K562 (cell line): ENCODE measurements around the gene GRIK1. TPM values are rescaled to one million over a fixed set of nuclear protein-coding genes. Genes with fewer than 3 reads are reported as not detected.

Source experiments
- ATAC-seq: fragments of 200-7000 bp; cut with Tn5 transposase; 3 replicates; pipeline ENCODE4 v1.9.1; 2020; ENCODE audit warnings: moderate library complexity
- BruUV-seq: library from RNA; stranded (reverse); fragments of 400-500 nt; replicated peaks from 2 replicates; lab custom pipeline; 2021; lab: Mats Ljungman, UMichigan
- CTCF ChIA-PET: fragments of 300-600 bp; formaldehyde crosslinking; extraction: SDS; loops from one replicate; lab custom pipeline; 2021; ENCODE audit warnings: low intra/inter-chr PET ratio; lab: Yijun Ruan, JAX
- POLR2A ChIA-PET: fragments of 300-600, 350-650 bp; sonication (Branson Sonifier 250); formaldehyde crosslinking; extraction: SDS; loops from one replicate; lab custom pipeline; 2021; ENCODE audit warnings: antibody characterized with exemption, inconsistent platforms; lab: Yijun Ruan, JAX
- DNase-seq, 4 experiments: peaks; one replicate each; pipeline versions ENCODE4 v3.0.0 to v3.0.0-alpha.2; 2011 to 2018; ENCODE audit warnings: low spot score in 3 of 4, mixed read lengths in 3 of 4; ENCODE audit errors: extremely low read depth in 1 of 4
- FAIRE-seq: peaks from 2 replicates; lab custom pipeline; 2011; peaks lifted over from hg19 to GRCh38; lab: Jason Lieb, UNC
- H2AFZ ChIP-seq: 2 replicates; pipeline ENCODE4 v1.6.0; 2011; ENCODE audit warnings: low read depth, low read length, control low read depth, inconsistent platforms
- H3K27ac ChIP-seq: fragments of 200-600 bp; 3 replicates; pipeline ENCODE4 v1.8.0; 2011; ENCODE audit warnings: low read depth, mild to moderate bottlenecking, control low read depth, inconsistent platforms, low read length, moderate library complexity, mixed read lengths; ENCODE audit errors: extremely low read depth
- H3K27me3 ChIP-seq, 2 experiments: fragments of 300-600 bp in 1 of 2; 2 replicates in 1 of 2; 3 replicates in 1 of 2; pipeline versions ENCODE4 v1.6.0 to v1.8.0; 2011; ENCODE audit warnings: inconsistent platforms in 2 of 2, low read length in 2 of 2, mild to moderate bottlenecking in 1 of 2, mixed read lengths in 1 of 2, moderate library complexity in 1 of 2; ENCODE audit not compliant: control insufficient read depth in 2 of 2, insufficient read depth in 2 of 2
- H3K36me3 ChIP-seq: fragments of 300-600 bp; 3 replicates; pipeline ENCODE4 v1.8.0; 2011; ENCODE audit warnings: mild to moderate bottlenecking, low read length, inconsistent platforms; ENCODE audit not compliant: control insufficient read depth, insufficient read depth
- H3K4me1 ChIP-seq, 2 experiments: fragments of 200-600 bp in 1 of 2; replicated peaks in 1 of 2; 2 replicates in 1 of 2; 3 replicates in 1 of 2; pipeline versions ENCODE4 v1.5.1 to v1.8.0; 2011; ENCODE audit warnings: inconsistent platforms in 2 of 2, low read length in 2 of 2, mild to moderate bottlenecking in 1 of 2, mixed read lengths in 1 of 2, moderate library complexity in 1 of 2; ENCODE audit not compliant: control insufficient read depth in 2 of 2, insufficient read depth in 2 of 2
- H3K4me2 ChIP-seq: 2 replicates; pipeline ENCODE4 v1.6.1; 2011; ENCODE audit warnings: low read length, control low read depth, inconsistent platforms, mixed read lengths; ENCODE audit not compliant: insufficient read depth
- H3K4me3 ChIP-seq: fragments of 200-600 bp; sonication (generic), shearing (Covaris generic); 2 replicates; pipeline ENCODE4 v1.5.1; 2016; ENCODE audit warnings: control low read depth, inconsistent platforms
- H3K79me2 ChIP-seq: fragments of 200-600 bp; 3 replicates; pipeline ENCODE4 v1.8.0; 2011; ENCODE audit warnings: low read length, inconsistent platforms; ENCODE audit not compliant: control insufficient read depth, insufficient read depth
- H3K9ac ChIP-seq, 2 experiments: 2 replicates each; pipeline versions ENCODE4 v1.6.0 to v1.6.1; 2011; ENCODE audit warnings: low read depth in 2 of 2, low read length in 2 of 2, control low read depth in 1 of 2, inconsistent platforms in 1 of 2, mild to moderate bottlenecking in 1 of 2, mixed read lengths in 1 of 2; ENCODE audit not compliant: insufficient read depth in 1 of 2
- H3K9me1 ChIP-seq: one replicate; pipeline ENCODE4 v1.6.0; 2011; ENCODE audit warnings: inconsistent platforms, mild to moderate bottlenecking, low read length, moderate library complexity; ENCODE audit not compliant: control insufficient read depth, insufficient read depth
- H3K9me3 ChIP-seq: replicated peaks from 2 replicates; pipeline ENCODE4 v1.5.1; 2011; ENCODE audit warnings: low read depth, low read length, inconsistent platforms; ENCODE audit not compliant: control insufficient read depth, insufficient read depth
- H4K20me1 ChIP-seq: replicated peaks from 2 replicates; pipeline ENCODE4 v1.6.1; 2011; ENCODE audit warnings: low read length, inconsistent platforms, mixed read lengths; ENCODE audit not compliant: control insufficient read depth, insufficient read depth
- BDP1 ChIP-seq: IDR thresholded peaks from 3 replicates; pipeline ENCODE4 v1.6.1; 2011; ENCODE audit not compliant: insufficient read length, insufficient read depth
- BHLHE40 ChIP-seq: IDR thresholded peaks from 2 replicates; pipeline ENCODE4 v1.6.1; 2011; ENCODE audit warnings: low read length, improper control_type of control experiment
- EWSR1 ChIP-seq: fragments of 450-650 bp; IDR thresholded peaks from 2 replicates; pipeline ENCODE4 v1.6.1; 2018; ENCODE audit warnings: borderline replicate concordance, mild to moderate bottlenecking, low read depth, moderate library complexity; ENCODE audit not compliant: partially characterized antibody
- HDAC6 ChIP-seq: IDR thresholded peaks from 2 replicates; pipeline ENCODE4 v1.6.1; 2012; ENCODE audit warnings: low read depth, mild to moderate bottlenecking, control low read depth, inconsistent platforms, low read length, moderate library complexity
- NFYB ChIP-seq: IDR thresholded peaks from 2 replicates; pipeline ENCODE4 v1.6.1; 2011; ENCODE audit warnings: mild to moderate bottlenecking, moderate library complexity; ENCODE audit not compliant: insufficient read length; ENCODE audit errors: extremely low read depth
- RFX5 ChIP-seq: IDR thresholded peaks from 2 replicates; pipeline ENCODE4 v1.6.1; 2011; ENCODE audit warnings: low read depth, mild to moderate bottlenecking, improper control_type of control experiment, low read length
- TCF7L2 ChIP-seq: fragments of 150-350 bp; IDR thresholded peaks from 2 replicates; pipeline ENCODE4 v1.6.1; 2016; ENCODE audit warnings: low read depth, mild to moderate bottlenecking, low read length, moderate library complexity
- YBX1 ChIP-seq: fragments of 450-650 bp; IDR thresholded peaks from 2 replicates; pipeline ENCODE4 v1.7.1; 2016; ENCODE audit warnings: mild to moderate bottlenecking
- WGBS: fragments of 100-300 bp; shearing (Covaris generic); methylation state at CpG from one replicate; pipeline ENCODE4 v1.1.6; 2016; ENCODE audit warnings: low coverage, mixed read lengths; ENCODE audit not compliant: insufficient coverage; ENCODE audit errors: missing lambda C conversion rate; 5-methylcytosine and 5-hydroxymethylcytosine counted together
- in situ Hi-C: fragments of 300-500 bp; cut with MboI; formaldehyde crosslinking; loops from 4 replicates; pipeline ENCODE4 v1.15.0; 2018; ENCODE audit warnings: inconsistent platforms, mixed read lengths
- intact Hi-C: fragments of 100-400 bp; cut with micrococcal nuclease; formaldehyde crosslinking; loops from 2 replicates; pipeline ENCODE4 v1.14.2; 2022
- polyA plus RNA-seq, 8 experiments: library from polyadenylated mRNA; depleted of rRNA in 4 of 8; stranded (reverse) in 5 of 8; unstranded in 3 of 8; fragments of >200 nt; fragmentation: Nextera tagmentation in 2 of 8; fragmentation: Illumina TruSeq in 1 of 8; extraction: Ambion mirVana in 2 of 8; extraction: Trizol in 1 of 8; gene quantifications; 2 replicates each; pipeline versions ENCODE4 v1.2.1 to v1.2.3, GENCODE V29; 2011 to 2014; ENCODE audit warnings: inconsistent platforms in 1 of 8, missing spikeins in 1 of 8
- total RNA-seq, 7 experiments: library from RNA; depleted of rRNA in 6 of 7; stranded (reverse); fragments of >200 nt in 6 of 7; fragmentation: Illumina TruSeq in 2 of 7; extraction: Trizol in 2 of 7; gene quantifications; 2 replicates each; pipeline versions ENCODE4 v1.2.1 to v1.2.3, GENCODE V29; 2011 to 2021; ENCODE audit warnings: low replicate concordance in 1 of 7
- TF ChIP-seq, protein P1 (sequence below): fragments of 450-650 bp; formaldehyde crosslinking; IDR thresholded peaks from 2 replicates; pipeline ENCODE4 v1.4.0; 2020; ENCODE audit warnings: mild to moderate bottlenecking, mixed read lengths
- TF ChIP-seq, protein P2 (sequence below), 2 experiments: fragments of 450-650 bp; IDR thresholded peaks; 2 replicates each; pipeline ENCODE4 v1.6.1; 2016

Gene GRIK1
- total and polyA plus RNA-seq, 9 of the 15 experiments (the other 6 are each of a cell fraction or from before 2014, with no cell fraction given) = 0.17 to 2.8 (median 0.53) TPM

- no peak for FAIRE-seq
- Histone ChIP-seq H3K4me2 (no peak overlapping the region), H3K9ac (no peak overlapping the region), H3K27ac (no peak overlapping the region), H4K20me1 (no peaks in the 10 kb centered on the region), H3K4me3 (no peak overlapping the region), H3K79me2 (no peaks in the 10 kb centered on the region), H3K9me3 (no peaks in the 10 kb centered on the region), H3K27me3 (peaks cover 13 to 23% of the 10 kb centered on the region in 2 experiments), H3K4me1 (peaks cover 0 to 11% of the 10 kb centered on the region in 2 experiments; a peak in 3 of 5 replicates), H3K36me3 (no peaks in the 10 kb centered on the region), H2AFZ (no peak overlapping the region), H3K9me1 (no peaks in the 10 kb centered on the region)
- intact Hi-C loops (no loop called here), in situ Hi-C loops (no loop called here)
- CTCF ChIA-PET = no interaction called here
- TF ChIP-seq RFX5 = no peak
- TF ChIP-seq NFYB = peak; percentile 56
- TF ChIP-seq BDP1 = no peak
- TF ChIP-seq, protein P1, sequence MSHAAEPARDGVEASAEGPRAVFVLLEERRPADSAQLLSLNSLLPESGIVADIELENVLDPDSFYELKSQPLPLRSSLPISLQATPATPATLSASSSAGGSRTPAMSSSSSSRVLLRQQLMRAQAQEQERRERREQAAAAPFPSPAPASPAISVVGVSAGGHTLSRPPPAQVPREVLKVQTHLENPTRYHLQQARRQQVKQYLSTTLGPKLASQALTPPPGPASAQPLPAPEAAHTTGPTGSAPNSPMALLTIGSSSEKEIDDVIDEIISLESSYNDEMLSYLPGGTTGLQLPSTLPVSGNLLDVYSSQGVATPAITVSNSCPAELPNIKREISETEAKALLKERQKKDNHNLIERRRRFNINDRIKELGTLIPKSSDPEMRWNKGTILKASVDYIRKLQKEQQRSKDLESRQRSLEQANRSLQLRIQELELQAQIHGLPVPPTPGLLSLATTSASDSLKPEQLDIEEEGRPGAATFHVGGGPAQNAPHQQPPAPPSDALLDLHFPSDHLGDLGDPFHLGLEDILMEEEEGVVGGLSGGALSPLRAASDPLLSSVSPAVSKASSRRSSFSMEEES (CRISPR knock-in tag) = peak; percentile 57
- no peak for TF ChIP-seq BHLHE40
- no peak for TF ChIP-seq TCF7L2
- TF ChIP-seq EWSR1 = no peak
- no peak for TF ChIP-seq YBX1
- TF ChIP-seq, protein P2, sequence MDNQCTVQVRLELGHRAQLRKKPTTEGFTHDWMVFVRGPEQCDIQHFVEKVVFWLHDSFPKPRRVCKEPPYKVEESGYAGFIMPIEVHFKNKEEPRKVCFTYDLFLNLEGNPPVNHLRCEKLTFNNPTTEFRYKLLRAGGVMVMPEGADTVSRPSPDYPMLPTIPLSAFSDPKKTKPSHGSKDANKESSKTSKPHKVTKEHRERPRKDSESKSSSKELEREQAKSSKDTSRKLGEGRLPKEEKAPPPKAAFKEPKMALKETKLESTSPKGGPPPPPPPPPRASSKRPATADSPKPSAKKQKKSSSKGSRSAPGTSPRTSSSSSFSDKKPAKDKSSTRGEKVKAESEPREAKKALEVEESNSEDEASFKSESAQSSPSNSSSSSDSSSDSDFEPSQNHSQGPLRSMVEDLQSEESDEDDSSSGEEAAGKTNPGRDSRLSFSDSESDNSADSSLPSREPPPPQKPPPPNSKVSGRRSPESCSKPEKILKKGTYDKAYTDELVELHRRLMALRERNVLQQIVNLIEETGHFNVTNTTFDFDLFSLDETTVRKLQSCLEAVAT (IDR thresholded peaks at IDR 0.05) = no peak
- TF ChIP-seq HDAC6 = no peak
- no peak for DNase-seq
- POLR2A ChIA-PET = interaction anchor here (0.7 kb wide), 1 partner anchor 527 kb away, joined by 3 read pairs; no protein-coding TSS in a partner anchor
- no TSS peak for BruUV-seq
- ATAC-seq = no peak
- 6% methylated on average over 1 of the region's 1 CpG for WGBS
These were observed 2.2 kb upstream of the GRIK1 start for GRCh38 chr21:29942034-29942433.
